ENCODE data around the gene TCAP. TPM values are rescaled to one million over a fixed set of nuclear protein-coding genes. Genes with fewer than 3 reads are reported as not detected.

The TCAP gene
- total RNA-seq, 1 donor from 2014 or later = 5,825 TPM

DNA sequence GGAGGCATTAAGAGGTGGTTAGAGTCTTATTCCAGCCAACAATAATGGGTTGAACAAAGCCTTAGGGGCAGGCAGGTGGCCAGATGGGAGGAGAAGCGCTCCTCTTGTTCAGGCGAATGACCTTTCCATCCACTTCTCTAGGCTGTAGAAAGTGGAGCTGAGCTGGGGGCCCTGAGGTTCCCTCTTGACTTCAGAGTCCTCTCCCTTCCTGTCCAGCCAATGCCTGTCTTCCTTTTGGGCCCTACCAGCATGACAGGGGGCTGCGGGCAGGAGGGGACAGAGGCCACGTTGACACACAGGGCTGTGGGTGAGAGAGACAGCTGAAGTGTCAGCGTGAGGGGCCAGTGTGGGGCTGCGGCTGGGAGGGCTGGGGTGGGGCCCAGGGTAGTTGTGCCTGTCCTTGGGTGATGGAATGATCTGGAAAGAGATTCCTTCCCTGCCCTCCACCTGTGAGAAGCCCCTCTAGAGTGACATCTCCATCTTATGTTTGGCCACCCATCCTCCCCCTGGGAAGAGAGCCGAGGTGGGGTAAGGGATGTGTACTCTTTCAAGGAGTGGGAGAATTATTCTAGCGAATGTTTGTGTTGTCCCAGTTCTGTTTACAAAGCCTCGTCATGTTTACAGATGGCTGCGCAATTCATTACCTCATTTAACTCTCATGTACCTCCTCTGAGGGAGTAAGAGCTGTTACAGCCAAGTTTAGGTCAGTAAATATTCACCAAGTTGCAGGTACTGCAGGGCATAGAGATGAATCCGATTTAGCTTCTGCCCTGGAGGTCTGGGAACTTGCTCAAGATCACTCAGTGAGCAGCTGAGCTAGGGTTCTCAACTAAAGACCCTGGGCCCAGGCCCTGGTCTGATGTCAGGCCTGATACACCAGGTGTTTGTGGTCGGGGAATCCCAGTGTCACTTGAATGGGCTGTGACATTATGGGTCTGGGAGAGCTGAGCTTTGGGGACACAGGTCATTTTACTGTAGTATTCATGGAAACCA is 38.0 kb downstream of the TCAP start:
- Histone ChIP-seq H3K4me1 (peaks cover 84% of the 10 kb centered on the region), H3K4me3 (peak overlapping the region; percentile 97), H3K27ac (replicated peaks) (peak overlapping the region; percentile 90), H3K36me3 (peaks cover 14% of the 10 kb centered on the region), H3K27me3 (ENCODE audit: low read depth) (no peaks in the 10 kb centered on the region), H3K9me3 (replicated peaks) (no peaks in the 10 kb centered on the region)
- DNase-seq = no peak
- intact Hi-C loops (cut with micrococcal nuclease) = no loop called here
- no peak for TF ChIP-seq CTCF (IDR thresholded peaks at IDR 0.05; ENCODE audit: borderline replicate concordance)

- TF ChIP-seq CTCF (IDR thresholded peaks at IDR 0.05; ENCODE audit: borderline replicate concordance) = no peak
- H3K27ac ChIP-seq (replicated peaks) = peak overlapping the region; percentile 90
- DNase-seq = no peak
- H3K4me1 ChIP-seq = peaks cover 84% of the 10 kb centered on the region
- no peak overlapping the region for H3K4me3 ChIP-seq
- no peaks in the 10 kb centered on the region for H3K9me3 ChIP-seq (replicated peaks)
- intact Hi-C loops (cut with micrococcal nuclease) = no loop called here
- peaks cover 21% of the 10 kb centered on the region for H3K36me3 ChIP-seq
- H3K27me3 ChIP-seq (ENCODE audit: low read depth) = no peaks in the 10 kb centered on the region
These were observed 38.8 kb downstream of the TCAP start for GRCh38 chr17:39703913-39704312.

DNA sequence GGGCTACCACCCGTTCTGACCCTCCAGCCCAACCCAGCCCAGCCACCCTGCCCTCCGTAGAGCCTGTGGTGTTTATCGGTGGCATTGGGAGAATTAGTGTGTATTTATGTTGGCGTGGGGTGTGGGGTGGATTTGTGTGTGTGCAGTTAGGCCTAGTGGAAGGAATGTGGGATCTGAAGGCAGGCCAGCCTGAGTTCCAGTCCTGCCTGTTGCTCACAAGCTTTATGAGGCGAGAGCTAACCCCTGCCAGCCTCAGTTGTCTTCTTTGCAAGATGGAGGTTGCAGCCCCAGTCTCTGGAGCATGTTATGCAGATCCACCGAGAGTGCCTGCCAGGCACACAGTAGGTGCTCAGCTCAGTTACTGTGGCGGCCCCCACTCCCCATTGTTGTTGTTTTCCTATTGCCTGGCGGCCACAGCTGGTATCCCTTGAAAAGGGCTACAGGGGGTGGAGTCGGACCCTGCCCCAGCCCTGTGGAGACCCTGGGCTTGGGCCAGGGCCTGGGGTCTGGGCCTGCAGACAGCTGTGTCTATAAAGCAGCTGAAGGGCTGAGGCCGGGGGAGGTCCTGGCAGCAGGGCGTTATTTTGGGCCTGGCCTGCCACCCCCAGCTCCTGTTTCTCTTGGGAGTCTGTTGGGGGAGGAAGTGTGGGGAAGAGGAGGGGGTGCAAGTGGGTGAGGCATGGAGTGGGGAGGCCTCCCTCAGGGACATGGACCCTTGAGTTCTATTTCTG is 39.8 kb downstream of the TCAP start:
- DNase-seq = no peak
- no peaks in the 10 kb centered on the region for H3K9me3 ChIP-seq (replicated peaks)
- intact Hi-C loops (cut with micrococcal nuclease) = no loop called here
- peaks cover 74% of the 10 kb centered on the region for H3K4me1 ChIP-seq
- H3K4me3 ChIP-seq = no peak overlapping the region
- H3K36me3 ChIP-seq = peaks cover 32% of the 10 kb centered on the region
- H3K27me3 ChIP-seq (ENCODE audit: low read depth) = no peaks in the 10 kb centered on the region
- H3K27ac ChIP-seq (replicated peaks) = peak overlapping the region; percentile 90
- peak; percentile 42 for TF ChIP-seq CTCF (IDR thresholded peaks at IDR 0.05; ENCODE audit: borderline replicate concordance)

DNA sequence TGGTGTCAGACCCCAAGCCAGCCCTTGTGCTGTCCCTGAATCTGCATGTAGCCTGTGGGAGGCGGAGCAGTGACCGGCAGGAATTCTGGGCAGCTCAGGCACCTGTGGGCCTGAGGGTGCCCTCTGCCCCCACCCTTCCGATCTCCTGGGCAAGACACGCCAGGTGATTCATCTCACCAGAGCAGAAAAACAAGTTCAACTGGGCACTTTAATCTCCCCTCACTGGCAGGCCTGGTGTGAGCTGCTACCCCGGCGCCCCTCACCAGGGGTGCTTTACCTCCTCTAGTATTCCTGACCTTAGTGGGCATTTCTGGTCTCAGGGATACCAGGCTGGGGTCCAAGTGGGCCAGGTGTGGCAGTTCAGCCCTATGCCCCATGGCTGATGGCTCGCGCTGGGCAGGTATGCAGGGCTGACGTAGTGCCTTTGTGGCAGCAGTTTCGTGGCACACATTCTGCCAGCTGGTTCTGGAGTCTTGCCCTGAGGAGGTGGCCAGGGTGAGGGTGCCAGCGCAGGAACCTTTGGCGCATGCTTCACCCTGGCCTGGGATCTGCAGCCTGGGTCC is 40.7 kb downstream of the TCAP start:
- H3K4me3 ChIP-seq = no peak overlapping the region
- intact Hi-C loops (cut with micrococcal nuclease) = no loop called here
- H3K9me3 ChIP-seq (replicated peaks) = no peaks in the 10 kb centered on the region
- peak; percentile 53 for DNase-seq
- H3K4me1 ChIP-seq = peaks cover 65% of the 10 kb centered on the region
- peaks cover 41% of the 10 kb centered on the region for H3K36me3 ChIP-seq
- peak overlapping the region; percentile 90 for H3K27ac ChIP-seq (replicated peaks)
- no peaks in the 10 kb centered on the region for H3K27me3 ChIP-seq (ENCODE audit: low read depth)
- TF ChIP-seq CTCF (IDR thresholded peaks at IDR 0.05; ENCODE audit: borderline replicate concordance) = no peak

DNA sequence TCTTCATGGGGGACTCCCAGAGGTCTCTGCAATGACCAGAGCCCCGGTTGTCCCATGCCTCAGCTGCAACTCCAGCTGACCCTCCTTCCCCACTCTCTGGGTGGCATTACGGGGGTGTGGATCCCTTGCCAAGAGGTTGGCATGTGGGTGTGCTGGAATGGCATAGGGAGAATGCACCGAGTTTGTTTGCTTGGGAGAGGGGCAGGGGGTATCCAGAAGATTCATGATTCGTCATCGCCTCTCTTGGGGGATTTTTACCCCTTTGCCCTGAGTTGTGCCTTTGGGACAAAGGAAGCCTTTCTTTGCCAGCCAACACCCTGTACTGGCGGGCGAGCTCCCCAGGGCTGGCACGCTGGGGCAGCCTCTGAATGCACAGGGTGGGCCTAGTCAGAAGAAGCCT is 41.2 kb downstream of the TCAP start:
- no peak for DNase-seq
- peak overlapping the region; percentile 90 for H3K27ac ChIP-seq (replicated peaks)
- TF ChIP-seq CTCF (IDR thresholded peaks at IDR 0.05; ENCODE audit: borderline replicate concordance) = no peak
- intact Hi-C loops (cut with micrococcal nuclease) = no loop called here
- H3K4me1 ChIP-seq = peaks cover 60% of the 10 kb centered on the region
- H3K36me3 ChIP-seq = peaks cover 46% of the 10 kb centered on the region
- no peak overlapping the region for H3K4me3 ChIP-seq
- no peaks in the 10 kb centered on the region for H3K9me3 ChIP-seq (replicated peaks)
- no peaks in the 10 kb centered on the region for H3K27me3 ChIP-seq (ENCODE audit: low read depth)

Measured in left ventricle myocardium inferior (tissue), 1 donor.